ENCODE measurements around the gene RNLS. TPM values are rescaled to one million over a fixed set of nuclear protein-coding genes. Genes with fewer than 3 reads are reported as not detected.

The RNLS gene
- total and polyA plus RNA-seq, 2 of the 4 experiments (the other 2 are of a cell fraction): 4.5 to 7.0 TPM

GRCh38 chr10:88316292-88316861 is 266.7 kb downstream of the RNLS start:
- H3K27me3 ChIP-seq (ENCODE audit: control insufficient read depth, insufficient read depth, low read length): no peaks in the 10 kb centered on the region
- BruUV-seq (replicated peaks): no TSS peak
- H3K4me3 ChIP-seq (ENCODE audit: insufficient read depth, low read depth, low read length): no peak overlapping the region
- no peak overlapping the region for H3K56ac ChIP-seq (ENCODE audit: extremely low read depth, insufficient read depth, low read length)
- no peak overlapping the region for H3K27ac ChIP-seq (ENCODE audit: insufficient read depth, low read length)
- no peak overlapping the region for H4K5ac ChIP-seq (ENCODE audit: low read depth, low read length)
- DNase-seq: no peak
- no peak overlapping the region for H2AFZ ChIP-seq (replicated peaks; ENCODE audit: low read length, poor library complexity)
- H2BK5ac ChIP-seq (ENCODE audit: low read depth, low read length, poor library complexity, severe bottlenecking): no peak overlapping the region
- no peaks in the 10 kb centered on the region for H3K36me3 ChIP-seq (ENCODE audit: control insufficient read depth, insufficient read depth, low read length)
- H3K4me1 ChIP-seq (ENCODE audit: control insufficient read depth, insufficient read depth, low read length): no peaks in the 10 kb centered on the region
- no peak overlapping the region for H2BK120ac ChIP-seq (ENCODE audit: low read depth, low read length)
- no peak for ATAC-seq (ENCODE audit: low read depth)
- H3K79me1 ChIP-seq (ENCODE audit: low read depth in 1 of 2, low read length in 2 of 2): no peaks in the 10 kb centered on the region
- no CpG with 5 or more reads among the region's 4 CpGs for WGBS, 2 experiments (ENCODE audit: extremely low coverage in 2 of 2, insufficient read length in 1 of 2)
- H3K9me1 ChIP-seq (ENCODE audit: insufficient read depth, low read length): no peaks in the 10 kb centered on the region
- TF ChIP-seq MAFK (IDR thresholded peaks at IDR 0.05; ENCODE audit: low read depth, low read length): peak; percentile 62
- TF ChIP-seq FOS (IDR thresholded peaks at IDR 0.05; ENCODE audit: low read depth, low read length): no peak
- H4K91ac ChIP-seq (ENCODE audit: insufficient read depth, low read depth, low read length): no peak overlapping the region
- in situ Hi-C loops (cut with MboI; ENCODE audit: low sequenced_read_pairs): no loop called here
- no peak overlapping the region for H3K9ac ChIP-seq (ENCODE audit: low read depth, low read length)
- H4K20me1 ChIP-seq (ENCODE audit: insufficient read depth, low read length): no peaks in the 10 kb centered on the region
- H3K9me3 ChIP-seq (ENCODE audit: control insufficient read depth, insufficient read depth, low read length): peaks cover 6% of the 10 kb centered on the region
- no peak overlapping the region for H3K4ac ChIP-seq (ENCODE audit: low read depth, low read length)
- no peak overlapping the region for H3K14ac ChIP-seq (replicated peaks; ENCODE audit: low read depth, low read length)
- ChIA-PET POLR2A (ENCODE audit: unreplicated experiment) (no interaction called here), CTCF (no interaction called here)
- no peak overlapping the region for H3K4me2 ChIP-seq (ENCODE audit: low read depth, low read length)
- dilution Hi-C loops (cut with HindIII; ENCODE audit: low sequenced_read_pairs, unreplicated experiment): no loop called here
- H4K8ac ChIP-seq (ENCODE audit: low read depth in 2 of 2, low read length in 2 of 2): no peak overlapping the region
- intact Hi-C loops (cut with micrococcal nuclease): no loop called here
- H2AK9ac ChIP-seq (replicated peaks; ENCODE audit: low read depth, low read length, poor library complexity): no peak overlapping the region
- H2BK20ac ChIP-seq (ENCODE audit: low read depth, low read length): no peak overlapping the region
- H3K23ac ChIP-seq (ENCODE audit: low read depth, low read length): no peak overlapping the region
- H2BK15ac ChIP-seq (ENCODE audit: low read depth, low read length): no peak overlapping the region
- no peak overlapping the region for H2AK5ac ChIP-seq (ENCODE audit: low read depth, low read length)
- no peak overlapping the region for H3K18ac ChIP-seq (ENCODE audit: low read depth, low read length)

Measured in IMR-90 (cell line).